ENCODE measurements around the gene ANGPTL2.

Gene ANGPTL2

DNA sequence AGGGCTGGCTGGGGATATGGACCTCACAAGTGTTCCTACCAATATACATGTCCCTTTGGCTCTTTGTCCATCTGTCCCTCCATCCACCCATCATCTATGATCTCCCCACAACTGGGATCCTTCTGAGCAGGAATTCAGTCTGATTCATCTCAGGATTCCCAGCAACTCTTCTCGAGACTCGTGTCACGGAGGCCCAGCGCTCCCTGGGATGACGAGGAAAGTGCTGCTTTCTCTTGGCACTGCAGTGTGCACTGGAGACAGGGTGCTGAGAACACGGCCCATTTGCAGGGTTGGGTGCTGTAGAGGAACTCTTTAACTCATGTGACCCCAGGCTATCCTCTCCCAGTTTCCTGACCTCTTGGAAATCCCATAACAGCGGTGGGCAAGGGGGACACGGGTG, 72.9 kb downstream of the ANGPTL2 start:
- DNase-seq (ENCODE audit: low read depth), result no peak

DNA sequence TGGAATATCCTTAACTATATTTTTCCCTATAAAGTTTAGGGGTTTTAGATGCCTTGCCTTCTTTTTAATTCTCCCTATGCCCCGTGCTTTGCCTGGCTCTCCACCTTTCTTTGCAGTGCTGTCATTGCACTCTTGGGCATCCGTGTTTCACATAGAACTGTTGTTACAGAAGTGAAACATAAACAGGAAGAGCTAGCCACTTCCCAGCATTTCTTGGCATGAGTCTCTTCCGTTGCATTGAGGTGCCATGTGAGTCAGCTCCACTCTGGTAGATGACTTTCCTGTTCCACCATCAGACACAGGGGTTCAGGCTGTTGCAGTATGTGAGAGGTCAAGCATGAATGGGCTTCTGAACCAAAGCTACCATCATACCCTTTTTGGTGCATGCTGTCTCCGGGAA, 73.4 kb downstream of the ANGPTL2 start:
- no peak for DNase-seq (ENCODE audit: low read depth)

DNA sequence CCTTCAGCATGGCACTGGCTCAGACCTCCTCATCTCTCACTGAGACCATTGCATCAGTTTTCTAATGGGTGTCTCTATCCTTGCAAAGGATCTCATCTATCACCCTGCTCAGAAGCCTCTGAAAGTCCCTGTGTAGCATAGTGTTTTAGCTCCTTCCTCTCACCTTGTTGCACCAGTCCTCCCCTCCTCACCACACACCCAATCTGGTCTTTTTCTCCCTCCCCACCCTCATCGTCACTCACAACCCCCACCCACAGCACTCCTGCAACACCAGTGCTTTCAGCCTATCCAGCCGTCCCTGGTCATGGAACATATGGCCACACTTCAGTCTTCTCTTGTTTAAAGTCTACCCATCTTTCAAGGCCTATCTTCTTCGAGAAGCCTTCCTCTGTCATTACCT, 74.5 kb downstream of the ANGPTL2 start:
- DNase-seq (ENCODE audit: low read depth), result no peak

DNA sequence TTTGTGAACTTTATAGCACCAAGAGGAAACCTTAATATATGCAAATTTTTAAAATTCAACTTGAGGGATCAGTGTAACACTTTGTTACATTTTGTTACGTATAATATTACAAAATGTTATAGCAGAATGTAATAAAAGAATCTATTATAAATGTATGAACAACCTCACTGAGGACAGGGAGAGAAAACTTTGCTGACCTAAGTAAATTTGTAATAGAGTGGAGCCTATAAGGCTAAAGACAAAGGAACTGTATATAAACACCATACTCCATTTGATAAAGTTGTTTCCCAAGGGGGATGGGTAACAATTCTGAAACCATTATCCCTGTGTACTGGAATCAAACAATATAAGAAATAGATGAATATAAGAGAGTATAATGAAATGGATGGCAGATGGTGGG, 77.3 kb downstream of the ANGPTL2 start:
- no peak for DNase-seq (ENCODE audit: low read depth)

DNA sequence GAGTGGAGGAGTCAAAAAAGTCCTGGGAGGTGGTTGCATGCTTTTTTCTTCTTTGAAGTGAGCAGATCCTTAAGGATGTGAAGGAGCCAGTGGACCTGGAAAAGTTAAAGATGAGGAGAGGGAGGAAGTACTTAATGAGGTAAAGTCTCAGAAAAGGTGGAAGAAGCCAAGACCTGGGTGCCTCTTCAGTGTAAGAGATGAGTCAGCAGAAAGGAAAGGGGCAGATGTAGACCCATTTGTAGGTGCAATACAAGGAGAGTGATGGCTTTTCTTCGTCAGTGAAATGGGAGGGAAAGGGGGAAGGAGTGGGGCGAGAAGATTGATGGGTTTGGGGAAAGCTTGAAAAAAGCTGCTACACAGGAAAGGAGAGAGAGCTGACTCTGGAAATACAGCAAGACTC, 82.9 kb downstream of the ANGPTL2 start:
- no peak for DNase-seq (ENCODE audit: low read depth)

DNA sequence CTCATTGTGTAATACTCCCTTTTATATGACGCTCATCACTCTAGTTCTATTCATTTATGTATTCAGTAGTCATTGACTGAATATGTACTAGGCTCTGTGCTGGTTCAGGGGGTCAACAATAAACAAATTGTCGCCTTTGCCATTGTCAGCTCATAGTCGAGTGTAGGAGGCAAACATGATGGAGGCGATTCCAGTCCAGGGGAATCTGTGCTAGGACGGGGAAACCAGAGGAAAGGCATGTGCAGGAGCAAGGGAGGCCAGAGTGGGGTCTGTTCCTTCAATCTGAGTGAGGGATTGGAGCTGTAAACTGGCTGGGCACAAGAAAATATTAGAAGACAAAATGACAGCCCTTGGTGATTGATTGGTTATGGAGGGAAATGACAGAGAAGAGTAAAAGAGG, 83.9 kb downstream of the ANGPTL2 start:
- DNase-seq (ENCODE audit: low read depth), result no peak

Measured in CMK (cell line).